HG03066 (cell line): ENCODE results near the gene TTC39C.

Experiments used
- ATAC-seq: cut with Tn5 transposase; IDR thresholded peaks from one replicate; pipeline ENCODE4 v1.9.1; 2021; ENCODE audit warnings: low read depth; ENCODE audit not compliant: unreplicated experiment

The TTC39C gene

GRCh38 chr18:24176727-24177416, 162.3 kb downstream of the TTC39C start:
- peak; percentile 75 for ATAC-seq

- ATAC-seq, result no peak
Observed at GRCh38 chr18:24177499-24178133, 163.1 kb downstream of the TTC39C start.

GRCh38 chr18:24180048-24180447, 165.5 kb downstream of the TTC39C start:
- no peak for ATAC-seq

GRCh38 chr18:24181806-24182205, 167.3 kb downstream of the TTC39C start:
- ATAC-seq, result no peak
